ENCODE results near the gene EBF3.

Gene EBF3

GRCh38 chr10:130003166-130003565 lies 39.1 kb upstream of the EBF3 start:
- peak; percentile 5 for DNase-seq (ENCODE audit: extremely low spot score)
- ChIA-PET POLR2A (no interaction called here), CTCF (no interaction called here)
- TF ChIP-seq CTCF (IDR thresholded peaks at IDR 0.05; ENCODE audit: control extremely low read depth, extremely low read depth, low read depth, missing control alignments): no peak

GRCh38 chr10:130002606-130003005 lies 38.5 kb upstream of the EBF3 start:
- no peak for TF ChIP-seq CTCF (IDR thresholded peaks at IDR 0.05; ENCODE audit: control extremely low read depth, extremely low read depth, low read depth, missing control alignments)
- ChIA-PET POLR2A (no interaction called here), CTCF (no interaction called here)
- DNase-seq (ENCODE audit: extremely low spot score): peak; percentile 4

- no peak for TF ChIP-seq CTCF (IDR thresholded peaks at IDR 0.05; ENCODE audit: control extremely low read depth, extremely low read depth, low read depth, missing control alignments)
- ChIA-PET CTCF (no interaction called here), POLR2A (no interaction called here)
- DNase-seq (ENCODE audit: extremely low spot score): no peak
Observed at GRCh38 chr10:130000918-130001317, 36.8 kb upstream of the EBF3 start.

- no peak for DNase-seq (ENCODE audit: extremely low spot score)
- CTCF ChIA-PET: no interaction called here
- no peak for TF ChIP-seq CTCF (IDR thresholded peaks at IDR 0.05; ENCODE audit: control extremely low read depth, extremely low read depth, low read depth, missing control alignments)
- POLR2A ChIA-PET: no interaction called here
Observed at GRCh38 chr10:129999140-129999539, 35.1 kb upstream of the EBF3 start.

GRCh38 chr10:129993621-129994020 lies 29.5 kb upstream of the EBF3 start:
- ChIA-PET CTCF (no interaction called here), POLR2A (no interaction called here)
- no peak for TF ChIP-seq CTCF (IDR thresholded peaks at IDR 0.05; ENCODE audit: control extremely low read depth, extremely low read depth, low read depth, missing control alignments)
- DNase-seq (ENCODE audit: extremely low spot score): no peak

GRCh38 chr10:129992356-129992755 lies 28.3 kb upstream of the EBF3 start:
- CTCF ChIA-PET: no interaction called here
- POLR2A ChIA-PET: no interaction called here
- no peak for TF ChIP-seq CTCF (IDR thresholded peaks at IDR 0.05; ENCODE audit: control extremely low read depth, extremely low read depth, low read depth, missing control alignments)
- DNase-seq (ENCODE audit: extremely low spot score): no peak

GRCh38 chr10:129982825-129983224 lies 18.8 kb upstream of the EBF3 start:
- no peak for TF ChIP-seq CTCF (IDR thresholded peaks at IDR 0.05; ENCODE audit: control extremely low read depth, extremely low read depth, low read depth, missing control alignments)
- POLR2A ChIA-PET: no interaction called here
- no peak for DNase-seq (ENCODE audit: extremely low spot score)
- CTCF ChIA-PET: no interaction called here
